ENCODE results near the gene DYNC2H1.

Gene DYNC2H1

DNA sequence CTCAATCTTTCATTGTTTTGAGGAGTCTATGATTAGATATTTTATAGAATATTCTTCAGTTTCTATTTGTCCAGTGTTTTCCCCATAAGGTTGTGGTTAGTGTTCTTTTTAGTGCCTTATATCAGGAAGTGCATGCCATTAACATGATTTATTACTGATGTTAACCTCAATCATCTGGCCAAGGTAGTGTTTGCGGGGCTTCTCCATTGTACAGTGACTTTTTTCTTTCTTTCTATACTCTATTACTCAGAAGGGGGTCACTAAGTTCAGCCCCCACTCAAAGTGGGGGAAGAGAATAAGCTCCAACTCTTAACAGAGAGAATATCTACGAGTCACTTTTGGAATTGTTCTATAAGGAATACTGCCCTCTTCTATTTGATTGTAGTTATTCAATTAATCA is 415.8 kb downstream of the DYNC2H1 start:
- Histone ChIP-seq H3K9me3 (ENCODE audit: insufficient read depth, low read length) (no peaks in the 10 kb centered on the region), H3K4me1 (ENCODE audit: low read length) (no peaks in the 10 kb centered on the region), H3K9ac (ENCODE audit: low read length) (no peak overlapping the region), H3K27me3 (ENCODE audit: low read depth, low read length) (no peaks in the 10 kb centered on the region), H3K27ac (ENCODE audit: low read length) (no peak overlapping the region), H3K4me2 (ENCODE audit: low read length) (no peak overlapping the region), H4K20me1 (ENCODE audit: insufficient read depth, low read length) (no peaks in the 10 kb centered on the region), H2AFZ (ENCODE audit: low read depth, low read length) (no peak overlapping the region), H3K79me2 (ENCODE audit: low read length) (no peaks in the 10 kb centered on the region), H3K36me3 (replicated peaks; ENCODE audit: low read depth, low read length) (no peaks in the 10 kb centered on the region), H3K4me3 (ENCODE audit: low read length) (no peak overlapping the region)
- TF ChIP-seq EZH2phosphoT487 (IDR thresholded peaks at IDR 0.05; ENCODE audit: low read depth) = no peak
- no peak for TF ChIP-seq CTCF (IDR thresholded peaks at IDR 0.05; ENCODE audit: low read depth, low read length)

GRCh38 chr11:103528046-103528445 is 418.8 kb downstream of the DYNC2H1 start:
- no peaks in the 10 kb centered on the region for H3K9me3 ChIP-seq (ENCODE audit: insufficient read depth, low read length)
- TF ChIP-seq EZH2phosphoT487 (IDR thresholded peaks at IDR 0.05; ENCODE audit: low read depth) (no peak), CTCF (IDR thresholded peaks at IDR 0.05; ENCODE audit: low read depth, low read length) (no peak)
- H3K4me2 ChIP-seq (ENCODE audit: low read length) = no peak overlapping the region
- no peaks in the 10 kb centered on the region for H3K79me2 ChIP-seq (ENCODE audit: low read length)
- H3K27ac ChIP-seq (ENCODE audit: low read length) = no peak overlapping the region
- H4K20me1 ChIP-seq (ENCODE audit: insufficient read depth, low read length) = no peaks in the 10 kb centered on the region
- H3K4me3 ChIP-seq (ENCODE audit: low read length) = no peak overlapping the region
- no peaks in the 10 kb centered on the region for H3K27me3 ChIP-seq (ENCODE audit: low read depth, low read length)
- no peak overlapping the region for H2AFZ ChIP-seq (ENCODE audit: low read depth, low read length)
- H3K4me1 ChIP-seq (ENCODE audit: low read length) = no peaks in the 10 kb centered on the region
- no peaks in the 10 kb centered on the region for H3K36me3 ChIP-seq (replicated peaks; ENCODE audit: low read depth, low read length)
- no peak overlapping the region for H3K9ac ChIP-seq (ENCODE audit: low read length)

DNA sequence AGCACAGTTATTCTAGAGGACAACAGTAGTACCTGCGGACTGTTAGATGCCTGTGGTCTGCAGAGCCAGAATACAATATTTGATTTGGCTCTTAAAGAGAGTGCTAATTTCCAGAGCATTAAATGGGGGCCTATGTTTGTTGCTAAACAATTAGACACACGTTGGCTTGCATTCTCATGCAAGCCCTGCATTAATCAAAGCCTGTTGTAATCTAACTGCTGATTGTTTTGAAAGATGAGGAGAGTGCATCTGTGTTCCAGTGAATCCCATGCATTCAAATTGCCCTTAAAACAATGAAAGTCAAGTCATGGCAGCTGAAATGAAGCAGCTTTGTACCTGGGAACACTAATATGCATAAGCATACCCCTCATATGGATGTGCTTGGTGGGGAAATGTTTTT is 419.4 kb downstream of the DYNC2H1 start:
- Histone ChIP-seq H3K9me3 (ENCODE audit: insufficient read depth, low read length) (no peaks in the 10 kb centered on the region), H3K36me3 (replicated peaks; ENCODE audit: low read depth, low read length) (no peaks in the 10 kb centered on the region), H3K4me2 (ENCODE audit: low read length) (no peak overlapping the region), H3K27ac (ENCODE audit: low read length) (no peak overlapping the region), H3K4me3 (ENCODE audit: low read length) (no peak overlapping the region), H3K4me1 (ENCODE audit: low read length) (no peaks in the 10 kb centered on the region), H3K9ac (ENCODE audit: low read length) (no peak overlapping the region), H4K20me1 (ENCODE audit: insufficient read depth, low read length) (no peaks in the 10 kb centered on the region), H3K79me2 (ENCODE audit: low read length) (no peaks in the 10 kb centered on the region), H3K27me3 (ENCODE audit: low read depth, low read length) (no peaks in the 10 kb centered on the region), H2AFZ (ENCODE audit: low read depth, low read length) (no peak overlapping the region)
- TF ChIP-seq CTCF (IDR thresholded peaks at IDR 0.05; ENCODE audit: low read depth, low read length) (no peak), EZH2phosphoT487 (IDR thresholded peaks at IDR 0.05; ENCODE audit: low read depth) (no peak)

DNA sequence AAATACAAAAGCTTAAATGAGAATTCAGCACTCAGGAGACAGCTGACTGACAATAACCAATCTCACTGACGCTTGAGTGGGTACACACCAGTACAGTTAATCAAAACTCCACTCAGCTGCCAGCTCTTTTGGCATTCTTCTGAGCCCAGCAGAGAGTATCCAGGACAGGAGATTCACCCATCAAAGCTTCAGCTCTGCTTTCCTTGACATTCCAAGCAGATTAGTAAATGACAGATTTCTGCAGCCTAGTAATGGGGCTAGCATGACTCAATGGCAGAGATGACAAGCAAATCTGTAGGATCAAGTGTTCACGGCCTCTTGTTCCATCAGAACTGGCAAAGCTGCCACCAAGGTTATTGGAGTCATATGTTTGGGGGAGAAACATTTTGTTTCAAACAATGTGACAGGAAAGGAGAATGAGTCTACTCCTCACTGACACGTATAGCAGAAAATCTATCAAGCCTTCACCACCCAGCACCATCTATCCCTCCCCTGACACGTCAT is 420.0 kb downstream of the DYNC2H1 start:
- no peaks in the 10 kb centered on the region for H3K9me3 ChIP-seq (ENCODE audit: insufficient read depth, low read length)
- H3K9ac ChIP-seq (ENCODE audit: low read length) = no peak overlapping the region
- no peak overlapping the region for H2AFZ ChIP-seq (ENCODE audit: low read depth, low read length)
- TF ChIP-seq EZH2phosphoT487 (IDR thresholded peaks at IDR 0.05; ENCODE audit: low read depth) = no peak
- TF ChIP-seq CTCF (IDR thresholded peaks at IDR 0.05; ENCODE audit: low read depth, low read length) = no peak
- H3K4me2 ChIP-seq (ENCODE audit: low read length) = no peak overlapping the region
- H3K79me2 ChIP-seq (ENCODE audit: low read length) = no peaks in the 10 kb centered on the region
- no peak overlapping the region for H3K27ac ChIP-seq (ENCODE audit: low read length)
- H3K36me3 ChIP-seq (replicated peaks; ENCODE audit: low read depth, low read length) = no peaks in the 10 kb centered on the region
- H3K27me3 ChIP-seq (ENCODE audit: low read depth, low read length) = no peaks in the 10 kb centered on the region
- no peaks in the 10 kb centered on the region for H3K4me1 ChIP-seq (ENCODE audit: low read length)
- H3K4me3 ChIP-seq (ENCODE audit: low read length) = no peak overlapping the region
- H4K20me1 ChIP-seq (ENCODE audit: insufficient read depth, low read length) = no peaks in the 10 kb centered on the region
